H1 (cell line): ENCODE results near the gene CCL22. TPM values are rescaled to one million over a fixed set of nuclear protein-coding genes. Genes with fewer than 3 reads are reported as not detected.

Source experiments
- CTCF ChIA-PET: fragments of 300-600 bp; sonication (Branson Sonifier 250); formaldehyde crosslinking; loops from one replicate; lab custom pipeline; 2021; ENCODE audit not compliant: partially characterized antibody; lab: Charles Lee
- POLR2A ChIA-PET: fragments of 300-600 bp; sonication (Branson Sonifier 250); formaldehyde crosslinking; loops from one replicate; lab custom pipeline; 2021; ENCODE audit warnings: inconsistent platforms; ENCODE audit not compliant: partially characterized antibody; lab: Charles Lee
- DNase-seq, 2 experiments: peaks; one replicate each; pipeline versions ENCODE4 v3.0.0 to v3.0.0-alpha.2; 2010 to 2022; ENCODE audit warnings: low spot score in 2 of 2, low read depth in 1 of 2, mixed read lengths in 1 of 2
- FAIRE-seq: peaks from 2 replicates; lab custom pipeline; 2011; peaks lifted over from hg19 to GRCh38; lab: Jason Lieb, UNC
- H2AFZ ChIP-seq: 2 replicates; pipeline ENCODE4 v1.8.1; 2012; ENCODE audit warnings: low read length, inconsistent platforms
- H2AK5ac ChIP-seq: 2 replicates; pipeline ENCODE4 v1.6.1; 2013; ENCODE audit warnings: low read depth, low read length
- H2BK120ac ChIP-seq: replicated peaks from 2 replicates; pipeline ENCODE3; 2013; ENCODE audit warnings: low read depth, low read length, inconsistent platforms
- H2BK12ac ChIP-seq: 2 replicates; pipeline ENCODE4 v1.6.1; 2013; ENCODE audit warnings: low read depth, low read length
- H2BK15ac ChIP-seq: 2 replicates; pipeline ENCODE4 v1.6.1; 2013; ENCODE audit warnings: low read length
- H2BK20ac ChIP-seq: 2 replicates; pipeline ENCODE4 v1.6.1; 2013; ENCODE audit warnings: low read length
- H2BK5ac ChIP-seq: 2 replicates; pipeline ENCODE4 v1.6.1; 2013; ENCODE audit warnings: low read depth, low read length
- H3K14ac ChIP-seq: 2 replicates; pipeline ENCODE4 v1.6.1; 2013; ENCODE audit warnings: inconsistent platforms; ENCODE audit not compliant: insufficient read length
- H3K18ac ChIP-seq: 2 replicates; pipeline ENCODE4 v1.6.1; 2013; ENCODE audit warnings: low read length; ENCODE audit errors: extremely low read depth
- H3K23ac ChIP-seq: 2 replicates; pipeline ENCODE4 v1.6.1; 2013; ENCODE audit warnings: inconsistent platforms; ENCODE audit not compliant: insufficient read length
- H3K23me2 ChIP-seq: 2 replicates; pipeline ENCODE4 v1.6.1; 2013; ENCODE audit warnings: low read depth, low read length
- H3K27ac ChIP-seq: 2 replicates; pipeline ENCODE4 v1.6.1; 2011; ENCODE audit warnings: low read depth, low read length, inconsistent platforms
- H3K27me3 ChIP-seq, 4 experiments: replicated peaks in 1 of 4; 1 replicate in 1 of 4; 2 replicates in 3 of 4; pipeline versions ENCODE4 v1.6.1 to v1.8.1; 2011 to 2013; ENCODE audit warnings: low read length in 3 of 4, mild to moderate bottlenecking in 3 of 4, inconsistent platforms in 2 of 4, mixed read lengths in 2 of 4, moderate library complexity in 1 of 4; ENCODE audit not compliant: control insufficient read depth in 3 of 4, insufficient read depth in 3 of 4; ENCODE audit errors: extremely low read depth in 1 of 4
- H3K36me3 ChIP-seq, 4 experiments: 2 replicates each; pipeline versions ENCODE4 v1.6.1 to v1.8.1; 2011 to 2013; ENCODE audit warnings: mild to moderate bottlenecking in 4 of 4, low read length in 3 of 4, moderate library complexity in 2 of 4, control low read depth in 1 of 4, inconsistent platforms in 1 of 4; ENCODE audit not compliant: insufficient read depth in 4 of 4, control insufficient read depth in 2 of 4
- H3K4ac ChIP-seq: replicated peaks from 2 replicates; pipeline ENCODE3; 2013; ENCODE audit warnings: low read length, low read depth, mixed read lengths, inconsistent platforms; ENCODE audit not compliant: insufficient read length
- H3K4me1 ChIP-seq, 4 experiments: replicated peaks in 1 of 4; 1 replicate in 1 of 4; 2 replicates in 3 of 4; pipeline versions ENCODE4 v1.6.1 to v1.8.1; 2011 to 2013; ENCODE audit warnings: low read length in 3 of 4, inconsistent platforms in 2 of 4, mixed read lengths in 1 of 4; ENCODE audit not compliant: insufficient read depth in 4 of 4, control insufficient read depth in 3 of 4
- H3K4me2 ChIP-seq, 2 experiments: 2 replicates each; pipeline versions ENCODE4 v1.6.1 to v1.8.1; 2011 to 2013; ENCODE audit warnings: low read depth in 2 of 2, low read length in 2 of 2, control low read depth in 1 of 2, inconsistent platforms in 1 of 2, mild to moderate bottlenecking in 1 of 2; ENCODE audit not compliant: insufficient read depth in 1 of 2
- H3K4me3 ChIP-seq, 4 experiments: fragments of 200-600, 300-600 bp in 1 of 4; sonication (generic), shearing (Covaris generic), sonication (Bioruptor Twin) in 1 of 4; 2 replicates each; pipeline versions ENCODE4 v1.5.1 to v1.8.1; 2011 to 2016; ENCODE audit warnings: low read length in 4 of 4, low read depth in 3 of 4, control low read depth in 2 of 4, inconsistent platforms in 2 of 4, mild to moderate bottlenecking in 2 of 4, mixed read lengths in 1 of 4, moderate library complexity in 1 of 4; ENCODE audit not compliant: insufficient read depth in 2 of 4; ENCODE audit errors: extremely low read depth in 1 of 4
- H3K56ac ChIP-seq: replicated peaks from 2 replicates; pipeline ENCODE3; 2013; ENCODE audit warnings: low read depth, mild to moderate bottlenecking, mixed read lengths, low read length, inconsistent platforms; ENCODE audit not compliant: insufficient read length
- H3K79me1 ChIP-seq: 2 replicates; pipeline ENCODE4 v1.6.1; 2013; ENCODE audit warnings: low read depth, low read length, control low read depth
- H3K79me2 ChIP-seq, 2 experiments: 2 replicates each; pipeline versions ENCODE4 v1.6.1 to v1.8.1; 2012 to 2013; ENCODE audit warnings: low read length in 2 of 2, mild to moderate bottlenecking in 2 of 2, inconsistent platforms in 1 of 2; ENCODE audit not compliant: insufficient read depth in 2 of 2, control insufficient read depth in 1 of 2
- H3K9ac ChIP-seq, 4 experiments: replicated peaks in 1 of 4; 1 replicate in 1 of 4; 2 replicates in 3 of 4; pipeline versions ENCODE4 v1.6.1 to v1.8.1; 2011 to 2013; ENCODE audit warnings: low read depth in 3 of 4, low read length in 3 of 4, control low read depth in 2 of 4, mild to moderate bottlenecking in 2 of 4, moderate library complexity in 2 of 4, inconsistent platforms in 1 of 4; ENCODE audit errors: extremely low read depth in 1 of 4
- H3K9me3 ChIP-seq, 2 experiments: 2 replicates each; pipeline versions ENCODE4 v1.6.1 to v1.8.1; 2012 to 2013; ENCODE audit warnings: mild to moderate bottlenecking in 2 of 2, moderate library complexity in 2 of 2, control low read depth in 1 of 2, inconsistent platforms in 1 of 2, low read depth in 1 of 2, low read length in 1 of 2, mixed read lengths in 1 of 2; ENCODE audit not compliant: insufficient read depth in 2 of 2
- H4K20me1 ChIP-seq, 2 experiments: replicated peaks in 1 of 2; 2 replicates each; pipeline versions ENCODE3 to v1.8.1; 2011 to 2013; ENCODE audit warnings: inconsistent platforms in 2 of 2, low read length in 2 of 2, mild to moderate bottlenecking in 1 of 2; ENCODE audit not compliant: insufficient read depth in 2 of 2, control insufficient read depth in 1 of 2
- H4K5ac ChIP-seq: 2 replicates; pipeline ENCODE4 v1.6.1; 2013; ENCODE audit warnings: low read length, low read depth, mixed read lengths, inconsistent platforms; ENCODE audit not compliant: insufficient read length
- H4K8ac ChIP-seq: 2 replicates; pipeline ENCODE4 v1.8.0; 2013; ENCODE audit warnings: mild to moderate bottlenecking, moderate library complexity, low read length, inconsistent platforms; ENCODE audit not compliant: insufficient read depth; ENCODE audit errors: extremely low read depth
- H4K91ac ChIP-seq: replicated peaks from 2 replicates; pipeline ENCODE3; 2013; ENCODE audit warnings: low read length, mixed read lengths, inconsistent platforms; ENCODE audit not compliant: insufficient read length
- CEBPB ChIP-seq: IDR thresholded peaks from 2 replicates; pipeline ENCODE4 v1.6.1; 2012; ENCODE audit warnings: low read depth, low read length
- CHD2 ChIP-seq: IDR thresholded peaks from 2 replicates; pipeline ENCODE4 v1.6.1; 2012; ENCODE audit warnings: low read length, improper control_type of control experiment
- CREB1 ChIP-seq: IDR thresholded peaks from 2 replicates; pipeline ENCODE4 v1.6.1; 2012; ENCODE audit warnings: inconsistent platforms
- FOSL1 ChIP-seq: IDR thresholded peaks from 2 replicates; pipeline ENCODE4 v1.6.1; 2011; ENCODE audit warnings: mild to moderate bottlenecking, low read depth, low read length, moderate library complexity; ENCODE audit not compliant: insufficient read depth
- JUND ChIP-seq: IDR thresholded peaks from 2 replicates; pipeline ENCODE4 v1.6.1; 2011; ENCODE audit warnings: mild to moderate bottlenecking, improper control_type of control experiment, low read length
- KDM1A ChIP-seq: fragments of 200-600, 300-600 bp; sonication (generic); IDR thresholded peaks from 2 replicates; pipeline ENCODE4 v1.7.1; 2016; ENCODE audit warnings: mild to moderate bottlenecking, low read length, borderline replicate concordance
- RBBP5 ChIP-seq: IDR thresholded peaks from 2 replicates; pipeline ENCODE4 v1.7.1; 2012; ENCODE audit warnings: low read depth, mild to moderate bottlenecking, inconsistent platforms, low read length, moderate library complexity, borderline replicate concordance
- RNF2 ChIP-seq: fragments of 200-900, 300-1000 bp; sonication (generic); IDR thresholded peaks from 2 replicates; pipeline ENCODE4 v1.7.1; 2016; ENCODE audit warnings: borderline replicate concordance, low read depth, mild to moderate bottlenecking, antibody characterized with exemption, low read length; ENCODE audit not compliant: poor library complexity, severe bottlenecking; ENCODE audit errors: missing control alignments
- SAP30 ChIP-seq: fragments of 300-600 bp; sonication (generic); IDR thresholded peaks from 2 replicates; pipeline ENCODE4 v1.7.1; 2012; ENCODE audit warnings: low read length, moderate library complexity, mild to moderate bottlenecking, inconsistent platforms; ENCODE audit not compliant: insufficient read depth, insufficient replicate concordance
- SP4 ChIP-seq: IDR thresholded peaks from 2 replicates; pipeline ENCODE4 v1.6.1; 2012; ENCODE audit warnings: low read length, inconsistent platforms
- TAF7 ChIP-seq: optimal IDR thresholded peaks from 2 replicates; pipeline ENCODE3; 2011; ENCODE audit warnings: low read depth, mild to moderate bottlenecking, inconsistent platforms, low read length, moderate library complexity, borderline replicate concordance
- TBP ChIP-seq: IDR thresholded peaks from 2 replicates; pipeline ENCODE4 v1.6.1; 2011; ENCODE audit warnings: low read depth, low read length, improper control_type of control experiment
- TCF12 ChIP-seq: IDR thresholded peaks from 2 replicates; pipeline ENCODE4 v1.6.1; 2011; ENCODE audit warnings: low read depth, mild to moderate bottlenecking, low read length
- YY1 ChIP-seq: IDR thresholded peaks from 2 replicates; pipeline ENCODE4 v1.6.1; 2011; ENCODE audit warnings: low read depth, mild to moderate bottlenecking, low read length
- ZNF274 ChIP-seq: IDR thresholded peaks from 2 replicates; pipeline ENCODE4 v1.7.0; 2012; ENCODE audit warnings: low read length, borderline replicate concordance; ENCODE audit errors: extremely low read depth
- WGBS, 2 experiments: shearing (Covaris generic) in 1 of 2; methylation state at CpG; one replicate each; pipeline versions ENCODE4 v1.1.6 to v1.1.7; 2013 to 2015; ENCODE audit warnings: low lambda C conversion rate in 2 of 2, mixed read lengths in 2 of 2, inconsistent platforms in 1 of 2, low coverage in 1 of 2, missing lambda C conversion rate in 1 of 2; ENCODE audit not compliant: insufficient replicate concordance in 2 of 2, insufficient coverage in 1 of 2, insufficient read length in 1 of 2; ENCODE audit errors: extremely low coverage in 1 of 2, missing lambda C conversion rate in 1 of 2; 5-methylcytosine and 5-hydroxymethylcytosine counted together
- polyA plus RNA-seq, 7 experiments: library from polyadenylated mRNA; depleted of rRNA in 3 of 7; stranded (reverse) in 5 of 7; unstranded in 2 of 7; fragments of >200 nt in 5 of 7; fragments of 200-250 nt in 2 of 7; gene quantifications; 1 replicate in 5 of 7; 2 replicates in 1 of 7; 4 replicates in 1 of 7; pipeline versions ENCODE4 v1.2.1 to v1.2.3, GENCODE V29; 2011 to 2013; ENCODE audit warnings: missing spikeins in 2 of 7, mixed read lengths in 2 of 7
- total RNA-seq: library from RNA; stranded (reverse); fragmentation: NEBNext Ultra II Directional; extraction: Animal tissue kit (Norgen Biotek cat#: 25700); gene quantifications from 2 replicates; pipeline ENCODE4 v1.2.1, GENCODE V29; 2021

The CCL22 gene
- total and polyA plus RNA-seq, 2 of the 8 experiments (the other 6 are each of a cell fraction or from before 2014, with no cell fraction given): not detected

- H3K23ac ChIP-seq: no peak overlapping the region
- H2AFZ ChIP-seq: no peak overlapping the region
- H2BK5ac ChIP-seq: no peak overlapping the region
- H4K8ac ChIP-seq: no peak overlapping the region
- no peak overlapping the region for H3K18ac ChIP-seq
- no peaks in the 10 kb centered on the region for H3K36me3 ChIP-seq
- H3K79me2 ChIP-seq: no peaks in the 10 kb centered on the region
- no peak overlapping the region for H3K56ac ChIP-seq
- H2BK120ac ChIP-seq: no peak overlapping the region
- H3K27me3 ChIP-seq: no peaks in the 10 kb centered on the region
- H3K4me1 ChIP-seq: peaks cover 0 to 22% (median 19%) of the 10 kb centered on the region in 4 experiments; a peak in 6 of 7 replicates
- ChIA-PET POLR2A (no interaction called here), CTCF (interaction anchor here (0.7 to 3.3 kb wide), 5 partner anchors 10 to 142 kb away, joined by 3 to 15 read pairs (median 3); no protein-coding TSS in a partner anchor)
- no peak overlapping the region for H4K91ac ChIP-seq
- H3K27ac ChIP-seq: no peak overlapping the region
- no peak overlapping the region for H3K4me2 ChIP-seq
- no peak overlapping the region for H3K9ac ChIP-seq
- no peak for DNase-seq
- no peaks in the 10 kb centered on the region for H3K9me3 ChIP-seq
- no peaks in the 10 kb centered on the region; the same call in 1 of the 2 replicates for H3K79me1 ChIP-seq
- no peak overlapping the region for H3K14ac ChIP-seq
- no peak overlapping the region for H2BK12ac ChIP-seq
- no peak overlapping the region for H4K5ac ChIP-seq
- no peak overlapping the region for H2BK15ac ChIP-seq
- no peak for FAIRE-seq
- WGBS, 2 experiments: 90 to 100% methylated on average over 3 of the region's 3 CpGs
- H3K23me2 ChIP-seq: peaks cover 8% of the 10 kb centered on the region; the same call in 1 of the 2 replicates
- no peak overlapping the region for H2AK5ac ChIP-seq
- no peak overlapping the region for H2BK20ac ChIP-seq
- H4K20me1 ChIP-seq: no peaks in the 10 kb centered on the region
- H3K4me3 ChIP-seq: no peak overlapping the region
- no peak overlapping the region for H3K4ac ChIP-seq
- TF ChIP-seq JUND (no peak), ZNF274 (no peak), TCF12 (no peak), TBP (no peak), RBBP5 (no peak), SP4 (no peak), FOSL1 (no peak), RNF2 (no peak), CEBPB (no peak), CREB1 (no peak), KDM1A (no peak), YY1 (no peak), SAP30 (no peak), CHD2 (no peak), TAF7 (no peak)
These were observed 17.8 kb downstream of the CCL22 start for GRCh38 chr16:57376313-57376818.
